K562 (cell line): ENCODE data around the gene TALDO1. TPM values are rescaled to one million over a fixed set of nuclear protein-coding genes. Genes with fewer than 3 reads are reported as not detected.

ENCODE experiments used
- CBX2 ChIP-seq: fragments of 200-600 bp; sonication (generic); IDR thresholded peaks from one replicate; pipeline ENCODE4 v1.6.1; 2012; ENCODE audit warnings: mild to moderate bottlenecking, low read length, inconsistent platforms; ENCODE audit not compliant: insufficient read depth, poor library complexity, severe bottlenecking
- CTCF ChIP-seq, 3 experiments: IDR thresholded peaks in 2 of 3; conservative IDR thresholded peaks in 1 of 3; 2 replicates each; pipeline ENCODE4 v1.5.1; 2011 to 2012; ENCODE audit warnings: low read length in 3 of 3, mild to moderate bottlenecking in 3 of 3, control low read depth in 2 of 3, improper control_type of control experiment in 1 of 3, inconsistent platforms in 1 of 3, low read depth in 1 of 3, mixed read lengths in 1 of 3, moderate library complexity in 1 of 3; ENCODE audit not compliant: insufficient read depth in 2 of 3
- GATAD2A ChIP-seq: fragments of 450-650 bp; IDR thresholded peaks from 2 replicates; pipeline ENCODE4 v1.6.1; 2017
- HMGN3 ChIP-seq: IDR thresholded peaks from 2 replicates; pipeline ENCODE4 v1.6.1; 2011; ENCODE audit warnings: borderline replicate concordance, low read depth, mild to moderate bottlenecking, mixed read lengths, low read length; ENCODE audit not compliant: insufficient read length; ENCODE audit errors: extremely low read depth
- HNRNPL ChIP-seq: fragments of 200-400 bp; formaldehyde crosslinking; IDR thresholded peaks from 2 replicates; pipeline ENCODE4 v1.6.1; 2017; ENCODE audit warnings: low read depth, mild to moderate bottlenecking, low read length
- KLF1 ChIP-seq: fragments of 450-650 bp; IDR thresholded peaks from 2 replicates; pipeline ENCODE4 v1.6.1; 2016; ENCODE audit warnings: missing genetic modification characterization, missing compliant biosample characterization
- MLX ChIP-seq, 2 experiments: fragments of 450-650 bp in 1 of 2; sonication (generic) in 1 of 2; formaldehyde crosslinking; conservative IDR thresholded peaks; 2 replicates each; pipeline versions ENCODE4 v1.4.0 to v1.8.1; 2020 to 2022; ENCODE audit warnings: mild to moderate bottlenecking in 1 of 2, missing genetic modification reagents in 1 of 2
- NCOA6 ChIP-seq: fragments of 450-650 bp; IDR thresholded peaks from 2 replicates; pipeline ENCODE4 v1.6.1; 2017; ENCODE audit warnings: mild to moderate bottlenecking
- NONO ChIP-seq, 2 experiments: fragments of 200-400 bp in 1 of 2; fragments of 450-650 bp in 1 of 2; formaldehyde crosslinking in 1 of 2; IDR thresholded peaks; 2 replicates each; pipeline ENCODE4 v1.6.1; 2017; ENCODE audit warnings: low read depth in 2 of 2, mild to moderate bottlenecking in 2 of 2, moderate library complexity in 2 of 2, low read length in 1 of 2
- PHF8 ChIP-seq: fragments of 200-600 bp; sonication (generic); IDR thresholded peaks from 2 replicates; pipeline ENCODE4 v1.6.1; 2012; ENCODE audit warnings: mixed run types, mild to moderate bottlenecking, inconsistent platforms, low read length, moderate library complexity, borderline replicate concordance
- PHTF2 ChIP-seq: fragments of 250-450 bp; sonication (Bioruptor Pico); IDR thresholded peaks from 2 replicates; pipeline ENCODE4 v1.5.0; 2021; ENCODE audit warnings: mild to moderate bottlenecking
- SP1 ChIP-seq: sonication (generic); formaldehyde crosslinking; IDR thresholded peaks from 2 replicates; pipeline ENCODE4 v1.8.1; 2022; ENCODE audit warnings: mild to moderate bottlenecking, missing genetic modification reagents
- UBTF ChIP-seq, 2 experiments: IDR thresholded peaks; 2 replicates each; pipeline ENCODE4 v1.6.1; 2012; ENCODE audit warnings: improper control_type of control experiment in 2 of 2, low read depth in 2 of 2, low read length in 2 of 2, borderline replicate concordance in 1 of 2
- ZBTB33 ChIP-seq: sonication (generic); formaldehyde crosslinking; IDR thresholded peaks from 2 replicates; pipeline ENCODE4 v1.8.1; 2023; ENCODE audit warnings: mild to moderate bottlenecking, missing genetic modification reagents
- ZBTB8A ChIP-seq: fragments of 450-650 bp; IDR thresholded peaks from 2 replicates; pipeline ENCODE4 v1.6.1; 2018; ENCODE audit warnings: mild to moderate bottlenecking, moderate library complexity; ENCODE audit not compliant: partially characterized antibody
- ZBTB9 ChIP-seq: fragments of 450-650 bp; formaldehyde crosslinking; IDR thresholded peaks from 2 replicates; pipeline ENCODE4 v1.4.0; 2020; ENCODE audit warnings: mild to moderate bottlenecking, moderate library complexity
- ZNF384 ChIP-seq: IDR thresholded peaks from 2 replicates; pipeline ENCODE4 v1.6.1; 2012; ENCODE audit warnings: low read depth, low read length, improper control_type of control experiment
- polyA plus RNA-seq, 8 experiments: library from polyadenylated mRNA; depleted of rRNA in 4 of 8; stranded (reverse) in 5 of 8; unstranded in 3 of 8; fragments of >200 nt; fragmentation: Nextera tagmentation in 2 of 8; fragmentation: Illumina TruSeq in 1 of 8; extraction: Ambion mirVana in 2 of 8; extraction: Trizol in 1 of 8; gene quantifications; 2 replicates each; pipeline versions ENCODE4 v1.2.1 to v1.2.3, GENCODE V29; 2011 to 2014; ENCODE audit warnings: inconsistent platforms in 1 of 8, missing spikeins in 1 of 8
- total RNA-seq, 7 experiments: library from RNA; depleted of rRNA in 6 of 7; stranded (reverse); fragments of >200 nt in 6 of 7; fragmentation: Illumina TruSeq in 2 of 7; extraction: Trizol in 2 of 7; gene quantifications; 2 replicates each; pipeline versions ENCODE4 v1.2.1 to v1.2.3, GENCODE V29; 2011 to 2021; ENCODE audit warnings: low replicate concordance in 1 of 7

Gene TALDO1
- total and polyA plus RNA-seq, 9 of the 15 experiments (the other 6 are each of a cell fraction or from before 2014, with no cell fraction given) = 260 to 541 (median 441) TPM

- TF ChIP-seq ZBTB33 (CRISPR knock-in tag) (peak; percentile 73), ZNF384 (0 out of 2 replicates have a peak, but pooled peaks have one; percentile 12), ZBTB8A (no peak), HNRNPL (peak; percentile 89), CTCF (IDR thresholded peaks at IDR 0.05 in 2 of 3, conservative IDR thresholded peaks at IDR 0.05 in 1 of 3; ENCODE audit: insufficient read depth in 2 of 3, low read depth in 1 of 3, low read length in 3 of 3) (peak; percentile 69 to 94 (median 83)), NONO (IDR thresholded peaks at IDR 0.05; ENCODE audit: low read depth in 2 of 2, low read length in 1 of 2) (peak in 1 of 2 experiments; percentile 48; a peak in 1 of 4 replicates), KLF1 (tag) (0 out of 2 replicates have a peak, but pooled peaks have one; percentile 34), CBX2 (no peak), ZBTB9 (peak; percentile 52; the same call in 1 of the 2 replicates), SP1 (0 out of 2 replicates have a peak, but pooled peaks have one; percentile 29), HMGN3 (peak; percentile 54), PHF8 (peak; percentile 42; the same call in 1 of the 2 replicates), GATAD2A (peak; percentile 90), PHTF2 (no peak), MLX (CRISPR knock-in tag; conservative IDR thresholded peaks at IDR 0.05) (no peak), UBTF (IDR thresholded peaks at IDR 0.05; ENCODE audit: borderline replicate concordance in 1 of 2, low read depth in 2 of 2, low read length in 2 of 2) (peak; percentile 39 to 61; a peak in 1 of 4 replicates), NCOA6 (no peak)
Measured at GRCh38 chr11:798093-798713, 50.9 kb downstream of the TALDO1 start, which contains the start of gene SLC25A22 (continued).
